HG02852 (cell line): ENCODE results near the gene TRIP12.
"Not testable (repeated sequence)": the region's sequence is repeated elsewhere in the genome, so short reads cannot be mapped to it uniquely, and the experiment has no call there.

Experiments used
- ATAC-seq: cut with Tn5 transposase; IDR thresholded peaks from one replicate; pipeline ENCODE4 v1.9.1; 2021; ENCODE audit warnings: mild to moderate bottlenecking, moderate library complexity; ENCODE audit not compliant: unreplicated experiment

The TRIP12 gene

DNA sequence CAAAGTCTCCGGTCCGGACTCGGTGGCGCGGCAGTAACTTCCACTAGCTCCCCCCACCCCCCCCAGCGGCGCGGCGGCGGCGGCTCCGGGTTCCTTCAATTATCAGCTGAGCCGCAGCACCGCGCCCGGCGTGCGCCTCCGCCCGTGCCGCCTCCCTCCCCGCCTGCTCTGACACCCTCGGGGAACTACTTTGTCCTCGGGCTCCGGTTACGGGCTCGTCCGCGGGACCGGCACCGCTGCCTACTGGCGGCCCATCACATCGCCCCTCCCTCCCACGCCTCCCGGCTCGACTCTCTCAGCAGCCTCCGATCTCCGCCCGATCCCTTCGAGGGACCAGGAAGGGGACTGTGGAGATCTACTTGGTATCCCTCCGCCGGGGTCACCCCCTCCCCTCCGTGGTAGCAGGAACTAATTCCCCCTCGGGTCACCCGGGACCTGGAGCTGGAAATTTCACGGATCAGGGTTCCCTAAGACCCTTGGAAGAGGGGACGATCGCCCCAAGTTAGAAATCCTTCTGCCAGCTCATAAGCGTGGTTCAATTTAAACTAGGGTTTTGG is at the start of gene TRIP12:
Gene TRIP12 (minus strand): TSS at position 118 of the 557 bp plus-strand sequence. CDS start 41,930 bp downstream, outside the sequence.
- peak; percentile 65 for ATAC-seq

DNA sequence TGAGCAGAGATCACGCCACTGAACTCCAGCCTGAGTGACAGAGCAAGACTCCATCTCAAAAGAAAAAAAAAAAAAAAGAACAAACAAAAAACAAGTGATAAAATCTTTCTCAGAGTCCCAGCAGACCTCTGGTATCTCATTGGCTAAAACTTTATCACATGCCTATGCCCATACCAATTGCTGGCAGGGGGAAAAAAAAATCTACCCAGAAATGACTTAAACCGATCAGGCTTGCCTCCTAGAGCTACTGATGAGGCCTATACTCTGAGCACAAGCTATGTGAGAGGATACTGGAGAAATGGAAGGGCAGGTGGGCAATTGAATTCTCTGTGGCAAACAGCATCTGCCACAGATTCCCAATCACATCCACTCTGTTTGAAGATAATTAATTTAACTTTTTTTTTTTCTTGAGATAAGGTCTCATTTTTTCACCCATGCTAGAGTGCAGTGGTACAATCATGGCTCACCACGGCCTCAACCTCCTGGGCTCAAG is 49.5 kb upstream of the TRIP12 start:
- ATAC-seq = no peak

DNA sequence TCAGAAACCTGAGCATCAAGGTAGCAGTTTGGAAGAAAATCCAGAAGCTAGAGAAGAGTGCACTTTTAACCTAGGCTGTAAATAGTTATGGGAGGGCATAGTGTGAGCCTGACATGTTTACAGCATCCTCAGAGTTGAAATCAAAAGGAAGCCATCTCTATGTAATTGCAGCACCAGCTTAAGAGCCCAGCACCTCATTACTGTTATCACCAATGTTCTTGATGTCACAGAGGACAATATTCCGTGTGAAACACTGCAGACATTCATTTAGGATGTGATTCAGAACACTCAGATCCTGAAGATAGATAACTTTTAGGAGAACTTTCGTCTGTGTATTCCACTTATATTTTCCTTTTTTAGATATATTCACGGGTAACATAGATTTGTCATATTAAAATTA is 48.6 kb upstream of the TRIP12 start:
- ATAC-seq = no peak

DNA sequence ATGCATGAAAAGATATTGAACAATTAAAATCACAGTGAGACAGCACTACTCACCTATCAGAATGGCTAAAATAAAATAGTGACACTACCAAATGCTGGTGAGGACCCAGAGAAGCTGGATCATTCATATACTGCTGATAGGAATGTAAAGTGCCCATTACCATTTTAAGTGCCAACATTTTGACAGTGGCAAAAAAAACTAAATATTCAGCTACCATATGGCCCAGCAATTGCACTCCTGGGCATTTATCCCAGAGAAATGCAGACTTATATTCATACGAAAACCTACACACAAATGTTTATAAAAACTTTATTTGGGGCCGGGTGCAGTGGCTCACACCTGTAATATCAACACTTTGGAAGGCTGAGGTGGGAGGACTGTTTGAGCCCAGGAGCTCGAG is 48.1 kb upstream of the TRIP12 start:
- no peak for ATAC-seq

DNA sequence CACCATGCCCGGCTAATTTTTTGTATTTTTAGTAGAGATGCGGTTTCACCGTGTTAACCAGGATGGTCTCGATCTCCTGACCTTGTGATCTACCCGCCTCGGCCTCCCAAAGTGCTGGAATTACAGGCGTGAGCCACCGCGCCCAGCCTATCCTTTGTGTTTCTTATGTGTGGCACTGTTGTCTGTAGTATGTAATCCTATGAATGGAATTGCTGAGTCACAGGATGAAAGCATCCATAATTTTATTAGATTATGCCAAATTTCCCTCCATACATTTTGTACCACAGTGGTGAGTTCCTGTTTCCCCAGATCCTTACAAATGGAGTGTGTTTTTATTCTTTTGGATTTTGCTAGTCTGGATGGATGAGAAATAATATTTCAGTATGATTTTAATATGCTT is 41.8 kb upstream of the TRIP12 start:
- not testable (repeated sequence) for ATAC-seq

DNA sequence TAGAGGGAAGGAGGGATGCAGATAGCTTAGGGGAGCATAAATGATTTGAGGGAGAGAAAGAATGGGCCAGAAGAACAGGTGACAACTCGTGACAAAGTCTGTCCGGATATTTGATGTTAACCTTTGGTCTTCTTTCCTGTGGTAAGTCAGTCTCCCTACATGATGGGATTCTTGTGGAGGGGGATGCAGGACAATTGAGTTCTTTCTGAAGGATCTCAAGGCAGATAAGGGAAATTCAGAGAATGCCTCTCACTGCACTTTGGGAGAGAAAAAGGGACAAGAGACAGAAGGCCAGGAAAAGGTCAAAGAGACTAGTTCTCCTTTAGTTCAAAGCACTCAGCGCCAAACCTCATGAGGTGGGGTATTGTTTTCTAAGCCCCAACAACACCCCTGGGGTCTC is 34.7 kb upstream of the TRIP12 start:
- ATAC-seq = no peak

DNA sequence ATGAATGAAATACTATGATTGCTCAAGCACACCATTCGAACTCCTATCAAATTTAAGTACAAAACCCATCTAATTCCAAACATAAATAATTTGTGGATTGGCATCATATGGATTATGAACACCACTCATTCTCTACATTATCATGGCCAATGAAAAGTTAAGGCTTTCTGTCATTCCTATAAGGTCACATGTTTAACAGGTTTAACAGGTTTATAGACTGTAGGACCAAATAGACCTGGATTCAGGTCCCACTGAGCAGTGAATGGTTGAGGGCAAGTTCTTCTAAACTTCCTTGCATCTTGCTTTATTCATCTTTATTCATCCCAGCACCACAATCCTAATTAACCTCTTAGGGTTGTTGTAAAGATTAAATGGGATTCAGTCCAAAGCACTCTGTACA is 33.9 kb upstream of the TRIP12 start:
- no peak for ATAC-seq

DNA sequence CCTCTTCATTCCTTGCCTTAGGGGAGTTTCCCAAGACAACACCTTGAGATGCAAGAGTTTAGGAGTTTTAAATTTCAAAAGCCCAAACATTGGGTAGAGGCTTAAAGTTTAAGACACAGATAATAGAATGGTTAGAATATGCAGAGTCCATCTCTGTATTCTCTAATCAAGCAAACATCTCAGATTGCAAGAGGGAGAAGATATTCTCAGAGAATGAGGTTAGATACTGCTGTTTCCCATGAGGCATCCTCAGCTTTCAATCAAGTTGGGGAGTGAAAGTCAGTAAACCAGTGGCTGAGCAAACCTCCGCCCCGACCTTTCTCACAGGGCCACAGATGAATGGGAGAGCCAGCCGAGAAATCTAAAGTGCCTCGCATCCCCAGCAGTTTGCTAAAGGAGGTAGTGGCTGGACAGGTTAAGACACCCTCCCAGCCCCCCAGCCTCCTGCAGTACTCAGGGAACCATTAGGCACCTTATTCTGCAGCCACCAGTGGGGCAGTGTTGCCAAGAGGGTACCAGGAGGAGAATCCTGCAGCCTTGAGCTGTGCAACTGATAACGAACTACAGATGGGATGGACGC is 30.5 kb upstream of the TRIP12 start:
- no peak for ATAC-seq

DNA sequence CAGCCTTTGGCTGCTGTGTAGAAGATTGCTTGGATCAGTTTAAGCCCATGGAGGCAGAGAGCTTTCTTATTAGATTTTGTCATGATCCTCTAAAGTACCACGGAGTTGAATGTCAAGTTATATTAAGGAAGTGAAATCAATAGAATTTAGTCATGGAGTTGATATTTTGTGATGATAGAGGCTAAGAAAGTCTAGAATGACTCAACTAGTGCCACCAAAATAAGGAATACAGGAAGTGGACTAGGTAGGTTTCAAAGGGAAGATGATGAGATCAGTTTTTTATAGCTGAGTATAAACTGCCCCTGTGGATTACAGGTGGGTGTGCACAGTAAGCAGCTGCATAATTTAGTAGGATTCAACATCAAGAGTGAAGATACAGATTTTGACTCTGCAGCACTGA is 25.7 kb upstream of the TRIP12 start:
- peak; percentile 75 for ATAC-seq

DNA sequence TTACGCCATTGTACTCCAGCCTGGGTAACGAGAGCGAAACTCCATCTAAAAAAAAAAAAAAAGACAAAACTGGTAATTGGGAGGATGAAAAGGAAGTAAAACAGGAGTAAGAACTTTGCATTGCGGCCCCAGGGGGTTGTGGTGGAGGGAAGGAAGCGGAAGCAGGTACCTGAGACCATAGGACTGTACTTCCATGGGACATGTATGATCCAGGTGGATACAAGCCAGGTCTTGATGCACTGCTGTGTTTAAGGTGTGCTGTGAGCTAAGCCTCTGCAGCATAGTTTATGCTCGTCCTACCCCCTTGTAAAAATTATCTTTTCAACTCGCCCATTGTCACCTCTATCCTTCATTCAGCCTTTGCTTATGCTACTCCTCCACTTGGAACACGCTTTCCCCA is 24.2 kb upstream of the TRIP12 start:
- no peak for ATAC-seq

DNA sequence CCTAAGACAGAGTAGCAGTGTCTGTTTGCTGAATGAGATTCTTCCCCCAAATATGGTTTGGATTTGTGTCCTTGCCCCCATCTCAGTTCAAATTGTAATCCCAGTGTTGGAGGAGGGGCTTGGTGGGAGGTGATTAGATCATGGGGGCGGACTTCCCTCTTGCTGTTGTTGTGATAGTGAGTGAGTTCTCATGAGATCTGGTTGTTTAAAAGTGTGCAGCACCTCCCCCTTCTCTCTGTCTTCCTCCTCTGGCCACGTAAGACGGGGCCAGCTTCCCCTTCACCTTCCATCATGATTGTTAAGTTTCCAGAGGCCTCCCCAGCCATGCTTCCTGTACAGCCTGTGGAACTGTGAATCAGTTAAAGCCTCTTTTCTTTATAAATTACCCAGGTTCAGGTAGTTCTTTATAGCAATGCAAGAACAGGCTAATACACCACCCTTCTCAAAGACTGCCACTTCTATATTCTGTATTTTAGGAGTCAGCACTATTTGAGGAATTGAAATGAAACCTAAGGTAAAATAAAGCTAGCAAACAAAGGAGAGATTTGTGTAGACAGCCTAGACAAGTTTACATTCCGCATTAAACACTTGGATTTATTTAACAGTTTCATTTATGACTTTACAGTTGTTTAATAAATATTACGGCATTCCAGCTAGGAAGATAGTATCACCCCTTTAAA is 22.1 kb upstream of the TRIP12 start:
- no peak for ATAC-seq

DNA sequence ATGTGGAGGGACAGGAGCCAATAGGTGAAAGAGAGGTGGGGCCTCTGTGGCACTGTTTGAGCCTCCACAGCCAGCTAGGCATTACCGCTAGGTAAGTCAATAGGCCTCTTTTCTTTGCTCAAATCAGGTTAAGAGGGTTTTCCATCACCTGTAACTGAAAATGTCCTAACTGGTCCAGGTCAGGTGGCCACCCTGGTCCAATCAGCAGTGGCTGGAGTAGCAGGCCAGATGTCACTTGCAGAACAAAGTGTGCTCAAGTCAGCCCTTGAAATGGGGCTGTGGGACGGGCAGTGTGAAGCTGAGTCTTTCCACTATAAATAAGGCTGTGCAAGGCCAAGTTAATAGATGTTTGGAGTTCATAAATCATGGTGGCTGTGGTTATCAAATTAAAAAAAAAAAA is 21.4 kb upstream of the TRIP12 start:
- no peak for ATAC-seq

DNA sequence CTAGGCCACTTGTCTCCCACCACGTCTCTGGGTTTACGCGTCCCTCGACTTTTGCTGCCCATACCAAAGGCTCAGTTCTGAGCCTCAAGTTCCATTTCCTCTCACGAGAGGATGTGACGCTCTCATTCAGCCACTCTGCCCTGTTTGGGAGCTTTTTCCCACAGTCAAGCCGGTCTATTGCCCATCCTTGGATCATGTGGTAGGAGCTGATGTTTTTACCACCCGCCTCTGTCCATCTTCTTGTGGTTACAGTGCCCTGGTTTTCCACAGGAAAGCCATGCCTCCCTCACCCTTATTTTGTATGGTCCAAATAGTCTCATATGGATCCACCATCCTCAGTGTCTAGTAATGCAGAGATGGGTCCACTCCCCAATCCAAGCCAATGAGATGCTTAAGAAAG is 20.9 kb upstream of the TRIP12 start:
- no peak for ATAC-seq

DNA sequence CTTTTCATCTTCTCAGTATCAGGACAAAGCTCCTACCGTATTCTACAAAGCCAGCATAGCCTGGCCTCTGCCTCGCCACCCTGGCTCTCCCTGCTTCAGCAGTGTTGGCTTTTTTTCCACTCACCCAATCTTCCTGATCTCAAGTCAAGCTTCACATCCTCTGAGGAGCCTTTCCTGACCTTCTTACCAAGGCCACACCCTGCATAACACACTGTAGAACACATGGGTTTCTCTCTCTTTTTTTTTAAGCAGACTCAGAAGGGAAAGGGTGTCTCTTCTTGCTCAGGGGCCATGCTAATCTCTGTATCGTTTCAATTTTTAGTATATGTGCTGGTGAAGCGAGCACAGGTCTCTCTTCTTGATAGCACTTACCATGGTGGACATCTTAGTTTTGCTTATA is 15.7 kb upstream of the TRIP12 start:
- no peak for ATAC-seq

DNA sequence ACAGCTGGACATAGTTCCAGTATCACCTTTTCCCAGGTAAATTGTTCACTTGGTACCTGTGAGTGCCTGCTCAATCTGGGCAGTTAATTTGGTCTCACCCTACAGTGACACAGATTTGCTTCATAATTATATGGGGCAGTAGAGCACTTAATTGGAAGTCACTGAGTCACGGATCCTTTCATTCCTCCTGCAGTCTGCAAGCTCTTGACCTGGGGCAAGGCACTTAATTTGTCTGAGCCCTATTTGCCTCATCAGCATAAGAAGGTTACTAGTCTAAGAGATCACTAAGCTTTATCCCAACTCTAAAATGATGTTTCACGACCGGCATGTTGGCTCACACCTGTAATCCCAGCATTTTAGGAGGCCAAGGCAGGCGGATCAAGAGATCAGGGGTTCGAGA is 9.4 kb upstream of the TRIP12 start:
- no peak for ATAC-seq

DNA sequence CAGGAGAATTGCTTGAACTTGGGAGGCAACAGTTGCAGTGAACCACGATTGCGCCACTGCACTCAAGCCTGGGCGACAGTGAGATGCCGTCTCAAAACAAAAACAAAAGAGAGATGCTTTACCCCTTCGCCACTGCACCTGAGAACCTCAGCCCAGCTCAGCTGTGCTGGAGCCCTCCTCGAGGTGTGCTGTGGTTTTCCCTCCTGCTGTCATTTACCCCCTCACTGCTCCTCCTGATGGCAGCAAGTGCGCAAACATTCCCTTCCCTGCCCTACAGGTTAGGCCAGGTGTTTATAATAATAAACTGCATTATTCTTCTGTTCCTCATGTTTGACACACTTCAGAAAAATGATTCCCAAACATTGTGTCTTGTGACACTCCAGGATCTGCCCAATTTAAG is 8.8 kb upstream of the TRIP12 start:
- ATAC-seq = no peak

DNA sequence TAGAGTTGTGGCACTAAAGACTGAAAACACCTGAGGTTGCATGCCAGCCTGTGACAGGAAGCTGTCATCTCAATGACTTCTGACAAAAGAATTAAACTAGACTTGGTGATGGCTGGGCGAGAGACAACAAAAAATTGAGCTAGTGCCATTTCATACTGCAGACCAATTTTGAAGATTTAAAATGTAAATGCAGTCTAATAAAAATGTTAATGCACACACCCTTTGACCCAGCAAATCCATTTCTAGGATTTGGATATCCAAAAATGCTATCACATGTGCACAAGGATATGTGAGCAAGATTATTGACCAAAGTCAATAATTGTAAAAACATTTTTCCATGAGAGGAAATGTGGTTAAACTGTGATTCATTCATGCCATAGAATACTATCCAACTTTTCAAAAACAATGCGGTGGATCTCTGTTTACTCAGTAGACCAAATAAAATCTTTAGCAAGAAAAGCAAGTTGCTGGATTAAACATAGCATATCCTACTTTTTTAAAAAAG is 6.1 kb upstream of the TRIP12 start:
- no peak for ATAC-seq

DNA sequence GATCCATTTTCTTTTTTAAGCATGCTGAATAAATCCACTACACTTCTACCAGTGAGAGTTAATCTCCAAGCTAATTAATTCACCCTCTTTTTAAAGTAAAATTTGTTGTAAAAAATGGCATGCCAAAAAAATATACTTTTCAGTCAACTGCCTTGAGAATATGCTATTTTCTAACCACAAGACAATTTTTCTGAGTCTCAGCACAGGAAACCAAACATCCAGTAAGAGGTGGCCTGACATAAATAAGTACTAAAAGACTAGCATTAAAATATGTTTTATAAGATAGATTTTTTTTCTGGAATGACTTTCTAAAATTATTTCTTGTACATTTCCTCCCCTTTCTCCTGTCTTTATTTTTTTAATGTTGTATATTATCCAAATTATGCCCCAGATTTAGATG is 3.4 kb upstream of the TRIP12 start:
- no peak for ATAC-seq

DNA sequence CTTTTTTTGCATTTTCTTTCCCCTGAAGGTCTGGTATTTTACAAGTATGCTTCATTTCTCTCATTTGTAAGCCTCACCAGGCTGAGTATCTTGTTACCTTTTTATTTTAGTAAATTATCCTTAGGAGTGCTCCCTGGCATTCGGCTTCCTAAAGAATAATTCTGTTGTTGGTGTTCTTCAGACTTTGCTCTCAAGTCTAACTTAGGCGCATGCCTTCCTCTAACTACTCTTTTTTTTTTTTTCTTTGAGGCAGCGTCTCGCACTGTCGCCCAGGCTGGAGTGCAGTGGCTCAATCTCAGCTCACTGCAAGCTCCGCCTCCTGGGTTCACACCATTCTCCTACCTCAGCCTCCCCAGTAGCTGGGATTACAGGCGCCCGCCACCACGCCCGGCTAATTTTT is 2.7 kb upstream of the TRIP12 start:
- not testable (repeated sequence) for ATAC-seq

DNA sequence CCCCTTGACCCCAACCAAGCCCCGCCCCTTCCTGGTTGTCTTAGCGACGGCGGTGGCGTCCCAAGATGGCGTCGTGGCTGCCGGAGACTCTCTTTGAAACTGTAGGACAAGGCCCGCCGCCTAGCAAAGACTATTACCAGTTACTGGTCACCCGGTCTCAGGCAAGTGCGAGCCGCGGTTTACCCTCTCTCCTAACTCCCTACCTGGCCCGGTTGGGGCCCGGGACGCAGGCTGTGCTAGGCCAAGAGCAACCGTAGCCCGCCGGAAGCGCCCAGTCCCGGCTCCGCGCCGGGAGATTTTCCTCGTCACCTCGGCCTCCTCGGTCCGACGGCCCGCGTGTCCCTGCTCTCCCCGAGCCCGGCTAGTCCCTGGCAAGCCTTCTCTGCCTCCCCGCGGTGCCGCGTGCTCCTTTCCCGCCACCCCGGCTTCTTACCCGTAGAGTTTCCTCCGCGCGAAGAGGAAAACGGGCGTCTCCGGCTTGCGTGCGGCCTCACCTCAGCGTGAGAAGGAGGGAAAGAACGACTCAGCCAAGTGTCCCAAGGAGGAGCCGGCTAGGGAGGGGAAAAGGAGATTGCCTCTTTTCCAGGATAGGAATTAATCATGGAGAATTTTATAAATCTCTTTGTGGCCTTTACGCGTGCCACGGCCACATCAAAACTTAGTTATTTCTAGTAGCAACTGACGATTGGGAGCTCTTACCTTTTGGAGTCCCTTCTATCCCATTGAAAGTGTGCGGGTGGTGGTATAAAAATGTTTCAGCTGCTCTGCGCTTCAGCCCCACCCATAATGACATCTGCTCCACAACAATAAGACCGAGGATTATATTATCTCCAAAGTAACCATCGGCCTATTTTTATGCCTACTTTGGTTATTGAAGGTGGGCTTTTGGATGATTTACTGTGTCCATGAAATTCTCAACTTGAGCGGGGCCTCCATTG is 909 bp upstream of the TRIP12 start, which contains the start of gene FBXO36:
Gene FBXO36 (plus strand): TSS at position 55 of the 938 bp plus-strand sequence. CDS start 11 bp downstream, at position 66.
- ATAC-seq = peak; percentile 68
